HepG2 (cell line): ENCODE measurements around the gene HS6ST1. TPM values are rescaled to one million over a fixed set of nuclear protein-coding genes. Genes with fewer than 3 reads are reported as not detected.
A peak's percentile ranks its signal among the peaks of the same experiment; 100 is the strongest.

Experiments used
- CENPX ChIP-seq: sonication (generic); formaldehyde crosslinking; IDR thresholded peaks from 2 replicates; pipeline ENCODE4 v1.9.0; 2021; ENCODE audit warnings: mild to moderate bottlenecking, missing genetic modification reagents, moderate library complexity
- FOXA1 ChIP-seq, 2 experiments: fragments of 450-650 bp in 1 of 2; sonication (generic) in 1 of 2; formaldehyde crosslinking in 1 of 2; IDR thresholded peaks; 2 replicates each; pipeline versions ENCODE4 v1.4.0 to v1.6.1; 2016 to 2020; ENCODE audit warnings: missing genetic modification reagents in 1 of 2
- MLLT10 ChIP-seq: sonication (generic); formaldehyde crosslinking; IDR thresholded peaks from 2 replicates; pipeline ENCODE4 v1.4.0; 2020; ENCODE audit warnings: missing genetic modification reagents
- SAP130 ChIP-seq: IDR thresholded peaks from 2 replicates; pipeline ENCODE4 v1.6.1; 2016; ENCODE audit warnings: low read depth
- ZNF547 ChIP-seq: sonication (generic); formaldehyde crosslinking; IDR thresholded peaks from 2 replicates; pipeline ENCODE4 v1.5.1; 2020; ENCODE audit warnings: mild to moderate bottlenecking, missing genetic modification reagents
- ZNF607 ChIP-seq: sonication (generic); formaldehyde crosslinking; IDR thresholded peaks from 2 replicates; pipeline ENCODE4 v1.5.1; 2020; ENCODE audit warnings: missing genetic modification reagents, mild to moderate bottlenecking, borderline replicate concordance
- polyA plus RNA-seq, 8 experiments: library from polyadenylated mRNA; depleted of rRNA in 3 of 8; stranded (reverse) in 7 of 8; unstranded in 1 of 8; fragments of >200 nt; fragmentation: Illumina TruSeq in 4 of 8; extraction: Trizol in 4 of 8; gene quantifications; 2 replicates each; pipeline versions ENCODE4 v1.2.1 to v1.2.3, GENCODE V29; 2011 to 2016; ENCODE audit warnings: low read depth in 4 of 8, missing spikeins in 1 of 8, mixed read lengths in 1 of 8; ENCODE audit not compliant: insufficient read depth in 1 of 8
- total RNA-seq, 5 experiments: library from RNA; depleted of rRNA; stranded (reverse); fragments of >200 nt; fragmentation: Illumina TruSeq; extraction: Trizol; gene quantifications; 2 replicates each; pipeline ENCODE4 v1.2.3, GENCODE V29; 2016; ENCODE audit warnings: low read depth in 1 of 5
- TF ChIP-seq, protein P1 (sequence below): sonication (generic); formaldehyde crosslinking; IDR thresholded peaks from 2 replicates; pipeline ENCODE4; 2020; ENCODE audit warnings: missing genetic modification reagents, mild to moderate bottlenecking, borderline replicate concordance
- TF ChIP-seq, protein P2 (sequence below): IDR thresholded peaks from 2 replicates; pipeline ENCODE4 v1.6.1; 2016; ENCODE audit warnings: low read depth, missing genetic modification reagents, missing compliant biosample characterization
- TF ChIP-seq, protein P3 (sequence below): sonication (generic); formaldehyde crosslinking; IDR thresholded peaks from 2 replicates; pipeline ENCODE4 v1.4.0; 2020; ENCODE audit warnings: missing genetic modification reagents
- TF ChIP-seq, protein P4 (sequence below): sonication (generic); formaldehyde crosslinking; IDR thresholded peaks from 2 replicates; pipeline ENCODE4 v1.4.0; 2020; ENCODE audit warnings: missing genetic modification reagents

The HS6ST1 gene
- total and polyA plus RNA-seq, 2 of the 13 experiments (the other 11 are each of a cell fraction or from before 2014, with no cell fraction given) = 34.5 to 84.6 TPM

DNA sequence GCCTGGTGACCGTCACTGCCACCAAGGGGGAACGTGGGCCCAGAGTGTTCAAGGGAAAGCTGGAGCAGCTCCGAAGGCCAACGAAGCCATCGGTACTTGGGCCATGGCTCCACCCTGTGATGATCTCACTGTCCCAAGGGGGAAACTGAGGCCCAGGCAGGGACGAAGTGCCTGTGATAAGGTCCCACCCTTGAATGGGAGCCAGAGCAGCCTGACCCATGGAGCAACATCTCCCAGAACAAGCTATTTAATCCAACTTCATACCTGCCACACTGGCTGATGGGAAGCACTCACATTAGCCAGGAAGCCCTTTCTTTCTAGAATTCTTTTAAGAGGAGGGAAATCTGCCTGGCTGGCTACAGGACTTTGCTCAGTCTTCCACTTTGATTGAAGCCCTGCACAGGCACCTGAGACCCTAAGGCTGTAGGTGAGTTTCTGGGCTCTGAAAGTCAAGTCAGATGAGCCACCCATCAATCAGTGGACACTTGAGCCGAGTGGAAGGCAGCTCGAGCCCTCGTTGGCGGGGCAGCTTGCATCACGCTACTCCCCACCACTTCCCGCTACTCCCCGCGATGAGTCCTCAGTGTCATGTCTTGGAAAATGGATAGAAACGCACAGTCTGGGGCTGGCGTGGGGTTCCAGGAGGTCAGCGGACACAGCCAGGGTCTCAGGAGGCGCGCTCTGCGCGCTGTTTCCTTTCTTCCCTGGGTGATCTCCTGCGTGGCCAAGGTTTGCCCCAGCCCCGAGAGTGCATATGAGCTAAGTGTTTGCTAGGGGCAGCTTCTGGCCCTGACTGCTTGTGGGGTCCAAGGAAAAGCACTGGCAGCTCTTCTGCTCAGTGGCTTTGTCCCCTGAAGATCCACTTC is 2.5 kb upstream of the HS6ST1 start (continued):
- TF ChIP-seq, protein P1, sequence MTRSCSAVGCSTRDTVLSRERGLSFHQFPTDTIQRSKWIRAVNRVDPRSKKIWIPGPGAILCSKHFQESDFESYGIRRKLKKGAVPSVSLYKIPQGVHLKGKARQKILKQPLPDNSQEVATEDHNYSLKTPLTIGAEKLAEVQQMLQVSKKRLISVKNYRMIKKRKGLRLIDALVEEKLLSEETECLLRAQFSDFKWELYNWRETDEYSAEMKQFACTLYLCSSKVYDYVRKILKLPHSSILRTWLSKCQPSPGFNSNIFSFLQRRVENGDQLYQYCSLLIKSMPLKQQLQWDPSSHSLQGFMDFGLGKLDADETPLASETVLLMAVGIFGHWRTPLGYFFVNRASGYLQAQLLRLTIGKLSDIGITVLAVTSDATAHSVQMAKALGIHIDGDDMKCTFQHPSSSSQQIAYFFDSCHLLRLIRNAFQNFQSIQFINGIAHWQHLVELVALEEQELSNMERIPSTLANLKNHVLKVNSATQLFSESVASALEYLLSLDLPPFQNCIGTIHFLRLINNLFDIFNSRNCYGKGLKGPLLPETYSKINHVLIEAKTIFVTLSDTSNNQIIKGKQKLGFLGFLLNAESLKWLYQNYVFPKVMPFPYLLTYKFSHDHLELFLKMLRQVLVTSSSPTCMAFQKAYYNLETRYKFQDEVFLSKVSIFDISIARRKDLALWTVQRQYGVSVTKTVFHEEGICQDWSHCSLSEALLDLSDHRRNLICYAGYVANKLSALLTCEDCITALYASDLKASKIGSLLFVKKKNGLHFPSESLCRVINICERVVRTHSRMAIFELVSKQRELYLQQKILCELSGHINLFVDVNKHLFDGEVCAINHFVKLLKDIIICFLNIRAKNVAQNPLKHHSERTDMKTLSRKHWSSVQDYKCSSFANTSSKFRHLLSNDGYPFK (CRISPR knock-in tag) = peak; percentile 11; the same call in 1 of the 2 replicates
- TF ChIP-seq, protein P2, sequence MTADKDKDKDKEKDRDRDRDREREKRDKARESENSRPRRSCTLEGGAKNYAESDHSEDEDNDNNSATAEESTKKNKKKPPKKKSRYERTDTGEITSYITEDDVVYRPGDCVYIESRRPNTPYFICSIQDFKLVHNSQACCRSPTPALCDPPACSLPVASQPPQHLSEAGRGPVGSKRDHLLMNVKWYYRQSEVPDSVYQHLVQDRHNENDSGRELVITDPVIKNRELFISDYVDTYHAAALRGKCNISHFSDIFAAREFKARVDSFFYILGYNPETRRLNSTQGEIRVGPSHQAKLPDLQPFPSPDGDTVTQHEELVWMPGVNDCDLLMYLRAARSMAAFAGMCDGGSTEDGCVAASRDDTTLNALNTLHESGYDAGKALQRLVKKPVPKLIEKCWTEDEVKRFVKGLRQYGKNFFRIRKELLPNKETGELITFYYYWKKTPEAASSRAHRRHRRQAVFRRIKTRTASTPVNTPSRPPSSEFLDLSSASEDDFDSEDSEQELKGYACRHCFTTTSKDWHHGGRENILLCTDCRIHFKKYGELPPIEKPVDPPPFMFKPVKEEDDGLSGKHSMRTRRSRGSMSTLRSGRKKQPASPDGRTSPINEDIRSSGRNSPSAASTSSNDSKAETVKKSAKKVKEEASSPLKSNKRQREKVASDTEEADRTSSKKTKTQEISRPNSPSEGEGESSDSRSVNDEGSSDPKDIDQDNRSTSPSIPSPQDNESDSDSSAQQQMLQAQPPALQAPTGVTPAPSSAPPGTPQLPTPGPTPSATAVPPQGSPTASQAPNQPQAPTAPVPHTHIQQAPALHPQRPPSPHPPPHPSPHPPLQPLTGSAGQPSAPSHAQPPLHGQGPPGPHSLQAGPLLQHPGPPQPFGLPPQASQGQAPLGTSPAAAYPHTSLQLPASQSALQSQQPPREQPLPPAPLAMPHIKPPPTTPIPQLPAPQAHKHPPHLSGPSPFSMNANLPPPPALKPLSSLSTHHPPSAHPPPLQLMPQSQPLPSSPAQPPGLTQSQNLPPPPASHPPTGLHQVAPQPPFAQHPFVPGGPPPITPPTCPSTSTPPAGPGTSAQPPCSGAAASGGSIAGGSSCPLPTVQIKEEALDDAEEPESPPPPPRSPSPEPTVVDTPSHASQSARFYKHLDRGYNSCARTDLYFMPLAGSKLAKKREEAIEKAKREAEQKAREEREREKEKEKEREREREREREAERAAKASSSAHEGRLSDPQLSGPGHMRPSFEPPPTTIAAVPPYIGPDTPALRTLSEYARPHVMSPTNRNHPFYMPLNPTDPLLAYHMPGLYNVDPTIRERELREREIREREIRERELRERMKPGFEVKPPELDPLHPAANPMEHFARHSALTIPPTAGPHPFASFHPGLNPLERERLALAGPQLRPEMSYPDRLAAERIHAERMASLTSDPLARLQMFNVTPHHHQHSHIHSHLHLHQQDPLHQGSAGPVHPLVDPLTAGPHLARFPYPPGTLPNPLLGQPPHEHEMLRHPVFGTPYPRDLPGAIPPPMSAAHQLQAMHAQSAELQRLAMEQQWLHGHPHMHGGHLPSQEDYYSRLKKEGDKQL = no peak
- no peak for TF ChIP-seq SAP130
- no peak for TF ChIP-seq FOXA1 (IDR thresholded peaks at IDR 0.05)
- no peak for TF ChIP-seq FOXA1 (CRISPR knock-in tag; IDR thresholded peaks at IDR 0.05)
- TF ChIP-seq MLLT10 (CRISPR knock-in tag) = no peak
- TF ChIP-seq ZNF547 (CRISPR knock-in tag) = peak; percentile 9; the same call in 1 of the 2 replicates
- no peak for TF ChIP-seq CENPX (CRISPR knock-in tag)
- 0 out of 2 replicates have a peak, but pooled peaks have one; percentile 5 for TF ChIP-seq ZNF607 (CRISPR knock-in tag)
- TF ChIP-seq, protein P3, sequence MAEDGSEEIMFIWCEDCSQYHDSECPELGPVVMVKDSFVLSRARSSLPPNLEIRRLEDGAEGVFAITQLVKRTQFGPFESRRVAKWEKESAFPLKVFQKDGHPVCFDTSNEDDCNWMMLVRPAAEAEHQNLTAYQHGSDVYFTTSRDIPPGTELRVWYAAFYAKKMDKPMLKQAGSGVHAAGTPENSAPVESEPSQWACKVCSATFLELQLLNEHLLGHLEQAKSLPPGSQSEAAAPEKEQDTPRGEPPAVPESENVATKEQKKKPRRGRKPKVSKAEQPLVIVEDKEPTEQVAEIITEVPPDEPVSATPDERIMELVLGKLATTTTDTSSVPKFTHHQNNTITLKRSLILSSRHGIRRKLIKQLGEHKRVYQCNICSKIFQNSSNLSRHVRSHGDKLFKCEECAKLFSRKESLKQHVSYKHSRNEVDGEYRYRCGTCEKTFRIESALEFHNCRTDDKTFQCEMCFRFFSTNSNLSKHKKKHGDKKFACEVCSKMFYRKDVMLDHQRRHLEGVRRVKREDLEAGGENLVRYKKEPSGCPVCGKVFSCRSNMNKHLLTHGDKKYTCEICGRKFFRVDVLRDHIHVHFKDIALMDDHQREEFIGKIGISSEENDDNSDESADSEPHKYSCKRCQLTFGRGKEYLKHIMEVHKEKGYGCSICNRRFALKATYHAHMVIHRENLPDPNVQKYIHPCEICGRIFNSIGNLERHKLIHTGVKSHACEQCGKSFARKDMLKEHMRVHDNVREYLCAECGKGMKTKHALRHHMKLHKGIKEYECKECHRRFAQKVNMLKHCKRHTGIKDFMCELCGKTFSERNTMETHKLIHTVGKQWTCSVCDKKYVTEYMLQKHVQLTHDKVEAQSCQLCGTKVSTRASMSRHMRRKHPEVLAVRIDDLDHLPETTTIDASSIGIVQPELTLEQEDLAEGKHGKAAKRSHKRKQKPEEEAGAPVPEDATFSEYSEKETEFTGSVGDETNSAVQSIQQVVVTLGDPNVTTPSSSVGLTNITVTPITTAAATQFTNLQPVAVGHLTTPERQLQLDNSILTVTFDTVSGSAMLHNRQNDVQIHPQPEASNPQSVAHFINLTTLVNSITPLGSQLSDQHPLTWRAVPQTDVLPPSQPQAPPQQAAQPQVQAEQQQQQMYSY (CRISPR knock-in tag) = no peak
- TF ChIP-seq, protein P4, sequence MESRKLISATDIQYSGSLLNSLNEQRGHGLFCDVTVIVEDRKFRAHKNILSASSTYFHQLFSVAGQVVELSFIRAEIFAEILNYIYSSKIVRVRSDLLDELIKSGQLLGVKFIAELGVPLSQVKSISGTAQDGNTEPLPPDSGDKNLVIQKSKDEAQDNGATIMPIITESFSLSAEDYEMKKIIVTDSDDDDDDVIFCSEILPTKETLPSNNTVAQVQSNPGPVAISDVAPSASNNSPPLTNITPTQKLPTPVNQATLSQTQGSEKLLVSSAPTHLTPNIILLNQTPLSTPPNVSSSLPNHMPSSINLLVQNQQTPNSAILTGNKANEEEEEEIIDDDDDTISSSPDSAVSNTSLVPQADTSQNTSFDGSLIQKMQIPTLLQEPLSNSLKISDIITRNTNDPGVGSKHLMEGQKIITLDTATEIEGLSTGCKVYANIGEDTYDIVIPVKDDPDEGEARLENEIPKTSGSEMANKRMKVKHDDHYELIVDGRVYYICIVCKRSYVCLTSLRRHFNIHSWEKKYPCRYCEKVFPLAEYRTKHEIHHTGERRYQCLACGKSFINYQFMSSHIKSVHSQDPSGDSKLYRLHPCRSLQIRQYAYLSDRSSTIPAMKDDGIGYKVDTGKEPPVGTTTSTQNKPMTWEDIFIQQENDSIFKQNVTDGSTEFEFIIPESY (CRISPR knock-in tag) = peak; percentile 98
